ENCODE measurements around the gene HIC2.
"Not testable (repeated sequence)": the region's sequence is repeated elsewhere in the genome, so short reads cannot be mapped to it uniquely, and the experiment has no call there.

The HIC2 gene

GRCh38 chr22:21497984-21498383, 80.8 kb downstream of the HIC2 start:
- not testable (repeated sequence) for DNase-seq

GRCh38 chr22:21498489-21498888, 81.3 kb downstream of the HIC2 start:
- DNase-seq = not testable (repeated sequence)

GRCh38 chr22:21499623-21500506, 82.7 kb downstream of the HIC2 start:
- DNase-seq = not testable (repeated sequence)
